ENCODE results near the gene GNAI3.

DNA sequence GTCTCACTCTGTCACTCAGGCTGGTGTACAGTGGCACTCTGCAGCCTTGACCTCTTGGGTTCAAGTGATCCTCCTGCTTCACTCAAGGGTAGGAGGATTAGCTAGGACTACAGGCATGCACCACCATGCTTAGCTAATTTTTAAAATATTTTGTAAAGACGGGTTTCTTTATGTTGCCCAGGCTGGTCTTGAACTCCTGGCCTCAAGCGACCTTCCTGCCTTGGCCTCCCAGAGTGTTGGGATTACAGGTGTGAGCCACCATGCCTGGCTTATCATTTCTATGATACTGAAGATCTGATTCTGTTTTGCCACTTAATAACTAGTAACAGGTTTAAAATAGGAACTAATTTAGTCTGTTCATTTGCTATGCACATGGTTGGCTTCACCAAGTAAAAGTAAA lies 33.6 kb downstream of the GNAI3 start:
- TF ChIP-seq, protein P1, sequence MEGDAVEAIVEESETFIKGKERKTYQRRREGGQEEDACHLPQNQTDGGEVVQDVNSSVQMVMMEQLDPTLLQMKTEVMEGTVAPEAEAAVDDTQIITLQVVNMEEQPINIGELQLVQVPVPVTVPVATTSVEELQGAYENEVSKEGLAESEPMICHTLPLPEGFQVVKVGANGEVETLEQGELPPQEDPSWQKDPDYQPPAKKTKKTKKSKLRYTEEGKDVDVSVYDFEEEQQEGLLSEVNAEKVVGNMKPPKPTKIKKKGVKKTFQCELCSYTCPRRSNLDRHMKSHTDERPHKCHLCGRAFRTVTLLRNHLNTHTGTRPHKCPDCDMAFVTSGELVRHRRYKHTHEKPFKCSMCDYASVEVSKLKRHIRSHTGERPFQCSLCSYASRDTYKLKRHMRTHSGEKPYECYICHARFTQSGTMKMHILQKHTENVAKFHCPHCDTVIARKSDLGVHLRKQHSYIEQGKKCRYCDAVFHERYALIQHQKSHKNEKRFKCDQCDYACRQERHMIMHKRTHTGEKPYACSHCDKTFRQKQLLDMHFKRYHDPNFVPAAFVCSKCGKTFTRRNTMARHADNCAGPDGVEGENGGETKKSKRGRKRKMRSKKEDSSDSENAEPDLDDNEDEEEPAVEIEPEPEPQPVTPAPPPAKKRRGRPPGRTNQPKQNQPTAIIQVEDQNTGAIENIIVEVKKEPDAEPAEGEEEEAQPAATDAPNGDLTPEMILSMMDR (conservative IDR thresholded peaks at IDR 0.05; ENCODE audit: low read depth, low read length) = no peak
- TF ChIP-seq EZH2 (IDR thresholded peaks at IDR 0.05; ENCODE audit: low read length, unreplicated experiment) = no peak
- no peak for TF ChIP-seq EZH2phosphoT487 (IDR thresholded peaks at IDR 0.05; ENCODE audit: borderline replicate concordance, low read length)

Data from PC-3 (cell line).